Lower leg skin (tissue), 3 donors: ENCODE data around the gene POLR1D.

Experiments used
- POLR2A ChIP-seq, 2 donors: fragments of 450-650 bp; IDR thresholded peaks; one replicate each; pipeline ENCODE4 v1.6.1; 2016 to 2017; ENCODE audit warnings: antibody characterized with exemption in 2 of 2, mild to moderate bottlenecking in 1 of 2, moderate library complexity in 1 of 2
- TF ChIP-seq, protein P1 (sequence below), 3 donors: fragments of 450-650 bp; IDR thresholded peaks; one replicate each; pipeline ENCODE4 v1.5.1; 2016; ENCODE audit warnings: antibody characterized with exemption in 3 of 3, mild to moderate bottlenecking in 3 of 3, moderate library complexity in 2 of 3

GRCh38 chr13:27573265-27573664, 48.4 kb upstream of the POLR1D start:
- TF ChIP-seq, protein P1, sequence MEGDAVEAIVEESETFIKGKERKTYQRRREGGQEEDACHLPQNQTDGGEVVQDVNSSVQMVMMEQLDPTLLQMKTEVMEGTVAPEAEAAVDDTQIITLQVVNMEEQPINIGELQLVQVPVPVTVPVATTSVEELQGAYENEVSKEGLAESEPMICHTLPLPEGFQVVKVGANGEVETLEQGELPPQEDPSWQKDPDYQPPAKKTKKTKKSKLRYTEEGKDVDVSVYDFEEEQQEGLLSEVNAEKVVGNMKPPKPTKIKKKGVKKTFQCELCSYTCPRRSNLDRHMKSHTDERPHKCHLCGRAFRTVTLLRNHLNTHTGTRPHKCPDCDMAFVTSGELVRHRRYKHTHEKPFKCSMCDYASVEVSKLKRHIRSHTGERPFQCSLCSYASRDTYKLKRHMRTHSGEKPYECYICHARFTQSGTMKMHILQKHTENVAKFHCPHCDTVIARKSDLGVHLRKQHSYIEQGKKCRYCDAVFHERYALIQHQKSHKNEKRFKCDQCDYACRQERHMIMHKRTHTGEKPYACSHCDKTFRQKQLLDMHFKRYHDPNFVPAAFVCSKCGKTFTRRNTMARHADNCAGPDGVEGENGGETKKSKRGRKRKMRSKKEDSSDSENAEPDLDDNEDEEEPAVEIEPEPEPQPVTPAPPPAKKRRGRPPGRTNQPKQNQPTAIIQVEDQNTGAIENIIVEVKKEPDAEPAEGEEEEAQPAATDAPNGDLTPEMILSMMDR (IDR thresholded peaks at IDR 0.05) = no peak
- TF ChIP-seq POLR2A (IDR thresholded peaks at IDR 0.05) = no peak
